Measurements from ENCODE around the gene MTHFD2. TPM values are rescaled to one million over a fixed set of nuclear protein-coding genes. Genes with fewer than 3 reads are reported as not detected.

MTHFD2 gene
- total and polyA plus RNA-seq, 2 donors (not counting 1 experiment from before 2014, with no cell fraction given), result 9.5 to 18.0 TPM

GRCh38 chr2:74255660-74256213 lies 57.3 kb downstream of the MTHFD2 start:
- Histone ChIP-seq H3K4me2 (replicated peaks; ENCODE audit: low read depth, low read length, poor library complexity, severe bottlenecking) (no peak overlapping the region), H2AFZ (ENCODE audit: insufficient read depth, low read depth, low read length, poor library complexity, severe bottlenecking) (no peak overlapping the region), H3K36me3 (replicated peaks in 1 of 2; ENCODE audit: control extremely low read depth in 1 of 2, control insufficient read depth in 1 of 2, extremely low read depth in 1 of 2, insufficient read depth in 2 of 2, low read length in 1 of 2) (no peaks in the 10 kb centered on the region), H3K27me3 (replicated peaks in 1 of 4; ENCODE audit: control extremely low read depth in 1 of 4, control insufficient read depth in 3 of 4, insufficient read depth in 4 of 4, low read length in 3 of 4) (no peaks in the 10 kb centered on the region), H4K20me1 (ENCODE audit: control insufficient read depth, insufficient read depth, low read length, poor library complexity, severe bottlenecking) (no peaks in the 10 kb centered on the region), H3K4me1 (ENCODE audit: control insufficient read depth in 2 of 2, insufficient read depth in 2 of 2, low read length in 2 of 2) (no peaks in the 10 kb centered on the region), H3K4me3 (ENCODE audit: control extremely low read depth in 1 of 5, extremely low read depth in 1 of 5, insufficient read depth in 1 of 5, low read depth in 2 of 5, low read length in 4 of 5) (no peak overlapping the region), H3K27ac (ENCODE audit: low read length in 2 of 2) (no peak overlapping the region), H3K79me2 (ENCODE audit: control insufficient read depth, insufficient read depth, low read length) (no peaks in the 10 kb centered on the region), H3K9me3 (ENCODE audit: control extremely low read depth in 1 of 3, control insufficient read depth in 2 of 3, insufficient read depth in 1 of 3, low read length in 2 of 3) (no peaks in the 10 kb centered on the region), H3K9ac (ENCODE audit: low read length) (no peak overlapping the region)
- TF ChIP-seq CTCF (IDR thresholded peaks at IDR 0.05), result no peak
- no peak for TF ChIP-seq EZH2 (IDR thresholded peaks at IDR 0.05; ENCODE audit: borderline replicate concordance, insufficient read depth, low read depth, low read length, poor library complexity, severe bottlenecking)
- H3K4me1 Mint-ChIP-seq, result no peaks in the 10 kb centered on the region
- ATAC-seq (ENCODE audit: low read depth) (no peak), DNase-seq (no peak)
- no peaks in the 10 kb centered on the region for H3K9me3 Mint-ChIP-seq (ENCODE audit: insufficient read depth)
- H3K4me3 Mint-ChIP-seq, result no peak overlapping the region
- CTCF ChIA-PET, result no interaction called here
- intact Hi-C loops (cut with micrococcal nuclease), result no loop called here
- POLR2A ChIA-PET, result no interaction called here
- H3K27ac Mint-ChIP-seq, result no peak overlapping the region
- WGBS (ENCODE audit: insufficient coverage), result 96% methylated on average over 15 of the region's 18 CpGs
- no peaks in the 10 kb centered on the region for H3K27me3 Mint-ChIP-seq

- Histone ChIP-seq H3K4me2 (replicated peaks; ENCODE audit: low read depth, low read length, poor library complexity, severe bottlenecking) (no peak overlapping the region), H3K79me2 (ENCODE audit: control insufficient read depth, insufficient read depth, low read length) (no peaks in the 10 kb centered on the region), H3K9ac (ENCODE audit: low read length) (no peak overlapping the region), H3K27me3 (replicated peaks in 1 of 4; ENCODE audit: control extremely low read depth in 1 of 4, control insufficient read depth in 3 of 4, insufficient read depth in 4 of 4, low read length in 3 of 4) (no peaks in the 10 kb centered on the region), H3K4me1 (ENCODE audit: control insufficient read depth in 2 of 2, insufficient read depth in 2 of 2, low read length in 2 of 2) (no peaks in the 10 kb centered on the region), H4K20me1 (ENCODE audit: control insufficient read depth, insufficient read depth, low read length, poor library complexity, severe bottlenecking) (no peaks in the 10 kb centered on the region), H3K9me3 (ENCODE audit: control extremely low read depth in 1 of 3, control insufficient read depth in 2 of 3, insufficient read depth in 1 of 3, low read length in 2 of 3) (no peaks in the 10 kb centered on the region), H3K36me3 (replicated peaks in 1 of 2; ENCODE audit: control extremely low read depth in 1 of 2, control insufficient read depth in 1 of 2, extremely low read depth in 1 of 2, insufficient read depth in 2 of 2, low read length in 1 of 2) (no peaks in the 10 kb centered on the region), H3K27ac (ENCODE audit: low read length in 2 of 2) (no peak overlapping the region), H2AFZ (ENCODE audit: insufficient read depth, low read depth, low read length, poor library complexity, severe bottlenecking) (no peak overlapping the region), H3K4me3 (ENCODE audit: control extremely low read depth in 1 of 5, extremely low read depth in 1 of 5, insufficient read depth in 1 of 5, low read depth in 2 of 5, low read length in 4 of 5) (no peak overlapping the region)
- WGBS (ENCODE audit: insufficient coverage), result 100% methylated on average over 2 of the region's 3 CpGs
- TF ChIP-seq CTCF (IDR thresholded peaks at IDR 0.05), result no peak
- TF ChIP-seq EZH2 (IDR thresholded peaks at IDR 0.05; ENCODE audit: borderline replicate concordance, insufficient read depth, low read depth, low read length, poor library complexity, severe bottlenecking), result no peak
- POLR2A ChIA-PET, result no interaction called here
- intact Hi-C loops (cut with micrococcal nuclease), result no loop called here
- DNase-seq (no peak), ATAC-seq (ENCODE audit: low read depth) (no peak)
- Mint-ChIP-seq H3K27ac (no peak overlapping the region), H3K4me1 (no peaks in the 10 kb centered on the region), H3K27me3 (no peaks in the 10 kb centered on the region), H3K9me3 (ENCODE audit: insufficient read depth) (no peaks in the 10 kb centered on the region), H3K4me3 (no peak overlapping the region)
- CTCF ChIA-PET, result interaction anchor here (0.9 to 1.4 kb wide), 2 partner anchors 9 to 76 kb away, joined by 3 to 4 read pairs; no protein-coding TSS in a partner anchor
Observed at GRCh38 chr2:74259191-74259590, 60.8 kb downstream of the MTHFD2 start.
